Central memory CD4-positive, alpha-beta T cell (primary cell): ENCODE measurements around the gene CYP26A1.

Source experiments
- DNase-seq: peaks from one replicate; pipeline ENCODE4 v3.0.0; 2022
- total RNA-seq, 3 experiments: gene quantifications; one replicate each; lab custom pipeline; 2026; lab: John Stamatoyannopoulos, UW

Gene CYP26A1
- 0 reads per million in 3 experiments for total RNA-seq

GRCh38 chr10:93073539-93074146 is at the start of gene CYP26A1:
Gene CYP26A1, plus strand, starts transcription at chr10:93073893. Its CDS starts 42 bp downstream, at chr10:93073935.
- DNase-seq, result no peak

- no peak for DNase-seq
Observed at GRCh38 chr10:93026072-93026471, 47.6 kb upstream of the CYP26A1 start.

- no peak for DNase-seq
Observed at GRCh38 chr10:93027508-93027907, 46.2 kb upstream of the CYP26A1 start.

GRCh38 chr10:93028883-93029282 is 44.8 kb upstream of the CYP26A1 start:
- DNase-seq, result no peak

- no peak for DNase-seq
Observed at GRCh38 chr10:93030409-93030808, 43.3 kb upstream of the CYP26A1 start.

- DNase-seq, result no peak
Observed at GRCh38 chr10:93032105-93032808, 41.4 kb upstream of the CYP26A1 start.

- no peak for DNase-seq
Observed at GRCh38 chr10:93032809-93033137, 40.9 kb upstream of the CYP26A1 start.

GRCh38 chr10:93034426-93034825 is 39.3 kb upstream of the CYP26A1 start:
- no peak for DNase-seq

- DNase-seq, result no peak
Observed at GRCh38 chr10:93039110-93039509, 34.6 kb upstream of the CYP26A1 start.

GRCh38 chr10:93039721-93040120 is 34.0 kb upstream of the CYP26A1 start:
- DNase-seq, result no peak

- no peak for DNase-seq
Observed at GRCh38 chr10:93054486-93054885, 19.2 kb upstream of the CYP26A1 start.

- no peak for DNase-seq
Observed at GRCh38 chr10:93058139-93058538, 15.6 kb upstream of the CYP26A1 start.

GRCh38 chr10:93059975-93060886 is 13.5 kb upstream of the CYP26A1 start, which contains the start of gene CYP26C1:
Gene CYP26C1, plus strand, starts transcription at chr10:93060798. Its CDS starts 466 bp downstream, at chr10:93061264.
- DNase-seq, result no peak

- no peak for DNase-seq
Observed at GRCh38 chr10:93060887-93061593, 12.7 kb upstream of the CYP26A1 start.

- DNase-seq, result no peak
Observed at GRCh38 chr10:93061594-93062513, 11.8 kb upstream of the CYP26A1 start.

GRCh38 chr10:93062514-93063143 is 11.1 kb upstream of the CYP26A1 start:
- peak; percentile 25 for DNase-seq

GRCh38 chr10:93063144-93063976 is 10.3 kb upstream of the CYP26A1 start:
- DNase-seq, result no peak

GRCh38 chr10:93063977-93064660 is 9.6 kb upstream of the CYP26A1 start:
- no peak for DNase-seq

GRCh38 chr10:93064874-93065660 is 8.6 kb upstream of the CYP26A1 start:
- no peak for DNase-seq
